Adrenal gland (tissue), 12 donors: ENCODE measurements around the gene KRTAP5-9. TPM values are rescaled to one million over a fixed set of nuclear protein-coding genes. Genes with fewer than 3 reads are reported as not detected.
"Not testable (repeated sequence)": the region's sequence is repeated elsewhere in the genome, so short reads cannot be mapped to it uniquely, and the experiment has no call there.

Source experiments
- DNase-seq, 7 donors: peaks; one replicate each; pipeline ENCODE4 v3.0.0-alpha.2; 2019 to 2020
- H3K27ac ChIP-seq, 5 donors: fragments of 200-600 bp; sonication (generic) in 4 of 5; 1 replicate in 3 of 5; 2 replicates in 2 of 5; pipeline versions ENCODE4 v1.5.1 to v1.8.0; 2016 to 2020; ENCODE audit warnings: mild to moderate bottlenecking in 1 of 5
- H3K27me3 ChIP-seq: fragments of 200-600 bp; 2 replicates; pipeline ENCODE4 v1.8.0; 2021
- H3K36me3 ChIP-seq, 2 donors: fragments of 200-600 bp; replicated peaks in 1 of 2; 1 replicate in 1 of 2; 2 replicates in 1 of 2; pipeline versions ENCODE4 v1.5.1 to v1.8.0; 2018 to 2022
- H3K4me1 ChIP-seq, 2 donors: fragments of 200-600 bp; replicated peaks in 1 of 2; 1 replicate in 1 of 2; 2 replicates in 1 of 2; pipeline versions ENCODE4 v1.5.1 to v1.8.0; 2018 to 2021
- H3K4me3 ChIP-seq, 4 donors: fragments of 200-600 bp; sonication (generic) in 3 of 4; one replicate each; pipeline ENCODE4 v1.5.1; 2016 to 2018
- H3K9me3 ChIP-seq, 3 donors: fragments of 200-600 bp; sonication (generic) in 1 of 3; replicated peaks in 1 of 3; 1 replicate in 2 of 3; 2 replicates in 1 of 3; pipeline versions ENCODE4 v1.5.1 to v1.8.0; 2016 to 2021
- CTCF ChIP-seq, 6 experiments: fragments of 450-650 bp in 4 of 6; fragments of 200-600 bp in 2 of 6; sonication (generic) in 1 of 6; IDR thresholded peaks; 1 replicate in 5 of 6; 2 replicates in 1 of 6; pipeline versions ENCODE4 v1.5.1 to v1.8.0; 2016 to 2021; ENCODE audit warnings: antibody characterized with exemption in 6 of 6, mild to moderate bottlenecking in 2 of 6, moderate library complexity in 1 of 6
- POLR2A ChIP-seq, 2 donors: fragments of 450-650 bp; IDR thresholded peaks; one replicate each; pipeline ENCODE4 v1.6.1; 2017; ENCODE audit warnings: antibody characterized with exemption in 2 of 2, mild to moderate bottlenecking in 2 of 2, moderate library complexity in 1 of 2
- WGBS, 4 donors: extraction: QIAGEN DNeasy Blood & Tissue Kit in 2 of 4; methylation state at CpG; one replicate each; pipeline versions ENCODE4 v1.1.5 to v1.1.7; 2013 to 2017; 5-methylcytosine and 5-hydroxymethylcytosine counted together
- intact Hi-C, 2 donors: fragments of 100-400 bp; cut with DNase I; formaldehyde crosslinking; loops; one replicate each; pipeline versions ENCODE4 v1.14.1 to v1.15.0; 2022 to 2023
- polyA plus RNA-seq, 3 donors: library from polyadenylated mRNA; stranded (reverse); fragments of 200-250 nt in 2 of 3; fragments of 350-450 nt in 1 of 3; fragmentation: Illumina TruSeq in 1 of 3; extraction: RNeasy Lipid Tissue Mini Kit (QIAGEN cat#74804) in 1 of 3; gene quantifications; one replicate each; pipeline ENCODE4 v1.2.3, GENCODE V29; 2013 to 2014
- total RNA-seq, 9 donors: library from RNA; depleted of rRNA in 4 of 9; stranded (reverse); fragments of >200 nt in 4 of 9; fragments of 120-200 nt in 1 of 9; fragmentation: NEBNext Ultra II Directional in 1 of 9; extraction: Animal tissue kit (Norgen Biotek cat#: 25700) in 1 of 9; gene quantifications; one replicate each; pipeline versions ENCODE4 v1.1.0 to v1.2.4, GENCODE V29; 2013 to 2023
- donor health status: healthy with polysubstance abuse.
- donor health status: Bipolar disorder and iron deficiency.
- donor health status: DM: yes; HTN: yes; CAD: no.
- donor health status: DM: no; HTN: no; CAD: no.
- donor health status: DM: no; HTN: no; CAD: no.
- donor health status: DM: yes; HTN: yes; CAD: no.

Gene KRTAP5-9
- total and polyA plus RNA-seq, 12 donors = 0.18 to 1.6 (median 0.45) TPM; not detected in 8

GRCh38 chr11:71535825-71536224 lies 12.4 kb upstream of the KRTAP5-9 start:
- DNase-seq = no peak
- Histone ChIP-seq H3K9me3 (no peaks in the 10 kb centered on the region), H3K4me1 (no peaks in the 10 kb centered on the region), H3K4me3 (no peak overlapping the region), H3K27me3 (no peaks in the 10 kb centered on the region), H3K36me3 (no peaks in the 10 kb centered on the region), H3K27ac (no peak overlapping the region)
- TF ChIP-seq CTCF (IDR thresholded peaks at IDR 0.05) = no peak
- intact Hi-C loops = no loop called here
- WGBS, 4 donors = 81 to 96% (median 91%) methylated on average over 9 of the region's 9 CpGs

GRCh38 chr11:71537537-71537936 lies 10.7 kb upstream of the KRTAP5-9 start:
- no peak for DNase-seq
- no peaks in the 10 kb centered on the region for H3K4me1 ChIP-seq
- H3K4me3 ChIP-seq = no peak overlapping the region
- WGBS, 4 donors = 84 to 93% (median 90%) methylated on average over 9 of the region's 9 CpGs
- TF ChIP-seq POLR2A (IDR thresholded peaks at IDR 0.05) (no peak), CTCF (IDR thresholded peaks at IDR 0.05) (no peak)
- no peaks in the 10 kb centered on the region for H3K9me3 ChIP-seq
- intact Hi-C loops = no loop called here
- no peaks in the 10 kb centered on the region for H3K27me3 ChIP-seq
- no peaks in the 10 kb centered on the region for H3K36me3 ChIP-seq
- H3K27ac ChIP-seq = no peak overlapping the region

- H3K4me3 ChIP-seq, H3K9me3 ChIP-seq, H3K27ac ChIP-seq, H3K4me1 ChIP-seq, DNase-seq, H3K27me3 ChIP-seq, H3K36me3 ChIP-seq, intact Hi-C loops: not testable (repeated sequence)
- WGBS, 4 donors = 67 to 76% methylated on average over 4 of the region's 4 CpGs; no CpG with 5 or more reads in 2 of the 4 donors
Measured at GRCh38 chr11:71537977-71538665, 10.1 kb upstream of the KRTAP5-9 start, which contains the start of gene KRTAP5-8. Gene KRTAP5-8 (plus strand): TSS chr11:71538025. CDS start chr11:71538056, 31 bp downstream.

GRCh38 chr11:71538666-71538990 lies 9.6 kb upstream of the KRTAP5-9 start:
- DNase-seq = no peak
- TF ChIP-seq CTCF (IDR thresholded peaks at IDR 0.05) = no peak
- TF ChIP-seq POLR2A (IDR thresholded peaks at IDR 0.05) = no peak
- no peaks in the 10 kb centered on the region for H3K4me1 ChIP-seq
- WGBS, 4 donors = 78 to 94% (median 82%) methylated on average over 4 of the region's 4 CpGs
- no peaks in the 10 kb centered on the region for H3K27me3 ChIP-seq
- intact Hi-C loops = no loop called here
- H3K27ac ChIP-seq = no peak overlapping the region
- H3K9me3 ChIP-seq = no peaks in the 10 kb centered on the region
- H3K4me3 ChIP-seq = no peak overlapping the region
- no peaks in the 10 kb centered on the region for H3K36me3 ChIP-seq

- DNase-seq = no peak
- no peaks in the 10 kb centered on the region for H3K27me3 ChIP-seq
- no peak overlapping the region for H3K27ac ChIP-seq
- H3K9me3 ChIP-seq = no peaks in the 10 kb centered on the region
- intact Hi-C loops = no loop called here
- WGBS, 4 donors = 79 to 82% (median 81%) methylated on average over 11 of the region's 11 CpGs
- H3K36me3 ChIP-seq = no peaks in the 10 kb centered on the region
- no peak for TF ChIP-seq POLR2A (IDR thresholded peaks at IDR 0.05)
- no peak for TF ChIP-seq CTCF (IDR thresholded peaks at IDR 0.05)
- H3K4me3 ChIP-seq = no peak overlapping the region
- no peaks in the 10 kb centered on the region for H3K4me1 ChIP-seq
Measured at GRCh38 chr11:71539017-71539416, 9.2 kb upstream of the KRTAP5-9 start.

GRCh38 chr11:71539971-71540370 lies 8.2 kb upstream of the KRTAP5-9 start:
- H3K36me3 ChIP-seq, DNase-seq, H3K27ac ChIP-seq, H3K4me3 ChIP-seq, H3K4me1 ChIP-seq, H3K9me3 ChIP-seq, intact Hi-C loops, H3K27me3 ChIP-seq: not testable (repeated sequence)
- WGBS, 4 donors = 93 to 95% (median 94%) methylated on average over 11 of the region's 11 CpGs

GRCh38 chr11:71540521-71541304 lies 7.5 kb upstream of the KRTAP5-9 start:
- intact Hi-C loops, H3K4me3 ChIP-seq, H3K36me3 ChIP-seq, H3K4me1 ChIP-seq, H3K9me3 ChIP-seq, H3K27ac ChIP-seq, H3K27me3 ChIP-seq, DNase-seq: not testable (repeated sequence)
- 87 to 91% (median 90%) methylated on average over 9 of the region's 9 CpGs for WGBS, 4 donors
